Spleen (tissue), 7 donors: Measurements from ENCODE around the gene SNRNP25.

ENCODE experiments used
- CTCF ChIP-seq, 11 experiments: fragments of 200-600 bp in 7 of 11; fragments of 450-650 bp in 4 of 11; sonication (generic) in 4 of 11; IDR thresholded peaks in 8 of 11; conservative IDR thresholded peaks in 3 of 11; 1 replicate in 7 of 11; 2 replicates in 4 of 11; pipeline versions ENCODE4 v1.4.0 to v1.8.0; 2016 to 2021; ENCODE audit warnings: antibody characterized with exemption in 11 of 11, inconsistent platforms in 4 of 11, mild to moderate bottlenecking in 1 of 11
- POLR2A ChIP-seq, 3 donors: fragments of 450-650 bp; IDR thresholded peaks; one replicate each; pipeline ENCODE4 v1.5.1; 2017; ENCODE audit warnings: antibody characterized with exemption in 3 of 3, mild to moderate bottlenecking in 1 of 3
- POLR2AphosphoS5 ChIP-seq, 3 donors: sonication (generic); formaldehyde crosslinking; IDR thresholded peaks; one replicate each; pipeline ENCODE4 v1.5.1; 2017; ENCODE audit warnings: antibody characterized with exemption in 3 of 3
- donor health status: DM: no; HTN: no; CAD: no; lungs with moderate emphysema.
- donor health status: DM: no; HTN: no; CAD: no.
- donor health status: DM: no; HTN: no; CAD: no.

GRCh38 chr16:100989-101388 is 47.4 kb downstream of the SNRNP25 start:
- no peak for TF ChIP-seq CTCF (IDR thresholded peaks at IDR 0.05 in 8 of 11, conservative IDR thresholded peaks at IDR 0.05 in 3 of 11)
- TF ChIP-seq POLR2AphosphoS5 (IDR thresholded peaks at IDR 0.05), result no peak
- no peak for TF ChIP-seq POLR2A (IDR thresholded peaks at IDR 0.05)
